ENCODE data around the gene SMNDC1.
"Not testable (repeated sequence)": the region's sequence is repeated elsewhere in the genome, so short reads cannot be mapped to it uniquely, and the experiment has no call there.

Gene SMNDC1

DNA sequence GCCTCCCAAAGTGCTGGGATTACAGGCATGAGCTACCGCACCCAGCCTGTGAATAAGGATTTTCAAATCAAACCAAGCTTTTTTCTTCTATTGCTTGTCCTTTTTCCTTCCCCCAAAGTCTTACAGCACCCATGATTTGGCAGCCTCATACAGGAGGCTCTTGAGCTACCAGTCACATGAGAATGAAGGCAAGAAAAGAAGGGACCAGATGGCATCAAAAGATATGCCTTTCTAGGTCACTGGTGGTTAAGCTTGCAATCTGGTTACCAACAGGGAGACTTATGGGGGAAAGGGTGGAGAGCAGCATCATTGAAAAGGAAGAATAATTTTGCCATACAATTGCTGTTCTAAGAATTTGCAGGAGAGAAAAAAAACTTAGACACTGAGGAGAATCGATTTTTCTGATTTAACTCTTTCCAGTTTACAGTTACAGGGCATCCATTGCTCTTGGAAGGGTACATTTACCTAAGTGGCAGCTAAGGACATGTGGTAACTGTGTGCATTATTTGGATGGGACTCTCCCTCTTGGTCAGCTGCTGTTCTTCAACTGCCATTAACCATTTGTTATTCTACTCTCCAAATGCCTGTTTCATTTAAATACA, 29.5 kb downstream of the SMNDC1 start:
- peak overlapping the region; percentile 66 to 74 for H3K27ac ChIP-seq

GRCh38 chr10:110274647-110275046, 30.1 kb downstream of the SMNDC1 start:
- DNase-seq, result no peak
- H3K27me3 ChIP-seq, result no peaks in the 10 kb centered on the region
- H3K4me3 ChIP-seq, result no peak overlapping the region
- H3K36me3 ChIP-seq, result peaks cover 0 to under 1% (median under 1%) of the 10 kb centered on the region in 3 donors
- H3K9me3 ChIP-seq, result no peaks in the 10 kb centered on the region
- H3K27ac ChIP-seq, result peak overlapping the region; percentile 66 to 74
- peaks cover 0 to 100% (median 60%) of the 10 kb centered on the region in 4 donors for H3K4me1 ChIP-seq
- intact Hi-C loops (cut with DNase I; ENCODE audit: low total_unique reads), result loop anchor here (5.0 kb wide), 2 partner anchors 67 to 137 kb away; partner anchors contain the start of gene MXI1
- TF ChIP-seq, protein P1, sequence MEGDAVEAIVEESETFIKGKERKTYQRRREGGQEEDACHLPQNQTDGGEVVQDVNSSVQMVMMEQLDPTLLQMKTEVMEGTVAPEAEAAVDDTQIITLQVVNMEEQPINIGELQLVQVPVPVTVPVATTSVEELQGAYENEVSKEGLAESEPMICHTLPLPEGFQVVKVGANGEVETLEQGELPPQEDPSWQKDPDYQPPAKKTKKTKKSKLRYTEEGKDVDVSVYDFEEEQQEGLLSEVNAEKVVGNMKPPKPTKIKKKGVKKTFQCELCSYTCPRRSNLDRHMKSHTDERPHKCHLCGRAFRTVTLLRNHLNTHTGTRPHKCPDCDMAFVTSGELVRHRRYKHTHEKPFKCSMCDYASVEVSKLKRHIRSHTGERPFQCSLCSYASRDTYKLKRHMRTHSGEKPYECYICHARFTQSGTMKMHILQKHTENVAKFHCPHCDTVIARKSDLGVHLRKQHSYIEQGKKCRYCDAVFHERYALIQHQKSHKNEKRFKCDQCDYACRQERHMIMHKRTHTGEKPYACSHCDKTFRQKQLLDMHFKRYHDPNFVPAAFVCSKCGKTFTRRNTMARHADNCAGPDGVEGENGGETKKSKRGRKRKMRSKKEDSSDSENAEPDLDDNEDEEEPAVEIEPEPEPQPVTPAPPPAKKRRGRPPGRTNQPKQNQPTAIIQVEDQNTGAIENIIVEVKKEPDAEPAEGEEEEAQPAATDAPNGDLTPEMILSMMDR (IDR thresholded peaks at IDR 0.05), result no peak

More for the DNA sequence above, 29.5 kb downstream of the SMNDC1 start:
- intact Hi-C loops (cut with DNase I; ENCODE audit: low total_unique reads), result loop anchor here (5.0 kb wide), 2 partner anchors 68 to 138 kb away; partner anchors contain the start of gene MXI1
- no peak for DNase-seq
- TF ChIP-seq, protein P1 (IDR thresholded peaks at IDR 0.05), result no peak
- peaks cover 0 to 6% (median 6%) of the 10 kb centered on the region in 3 donors for H3K36me3 ChIP-seq
- no peak overlapping the region for H3K4me3 ChIP-seq
- H3K4me1 ChIP-seq, result peaks cover 0 to 98% (median 62%) of the 10 kb centered on the region in 4 donors
- H3K27me3 ChIP-seq, result no peaks in the 10 kb centered on the region
- H3K9me3 ChIP-seq, result no peaks in the 10 kb centered on the region

DNA sequence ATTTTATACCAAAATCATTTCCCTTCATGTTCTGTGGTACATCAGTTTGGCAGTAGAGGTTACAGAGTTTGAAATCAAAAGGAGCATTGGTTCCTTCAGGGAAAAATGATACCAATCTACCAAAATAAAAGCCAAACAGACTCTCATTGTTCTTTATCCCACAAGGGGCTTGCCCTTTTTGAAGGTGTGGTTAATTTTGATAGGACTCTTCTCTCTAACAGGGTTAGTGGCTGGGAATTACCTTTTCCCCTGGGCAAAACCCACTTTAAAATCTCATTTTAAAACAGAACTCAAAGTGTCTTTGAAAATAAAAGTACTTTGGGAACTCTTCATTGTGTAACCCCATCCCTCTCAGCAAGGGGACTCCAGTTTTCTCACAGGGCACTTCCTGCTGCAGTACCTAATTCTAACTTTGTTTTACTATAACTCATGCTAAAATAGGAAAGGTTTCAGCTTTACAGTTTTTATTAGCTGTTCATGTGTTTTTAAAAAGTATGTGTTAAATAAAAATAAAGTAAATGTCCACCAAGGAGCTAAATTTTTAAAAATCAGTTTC, 30.6 kb downstream of the SMNDC1 start:
- peaks cover 0 to 100% (median 58%) of the 10 kb centered on the region in 4 donors for H3K4me1 ChIP-seq
- TF ChIP-seq, protein P1 (IDR thresholded peaks at IDR 0.05), result peak in 1 of 2 experiments; percentile 25
- intact Hi-C loops (cut with DNase I; ENCODE audit: low total_unique reads), result no loop called here
- H3K36me3 ChIP-seq, result no peaks in the 10 kb centered on the region
- peak overlapping the region; percentile 66 to 74 for H3K27ac ChIP-seq
- no peak overlapping the region for H3K4me3 ChIP-seq
- no peaks in the 10 kb centered on the region for H3K9me3 ChIP-seq
- no peaks in the 10 kb centered on the region for H3K27me3 ChIP-seq
- DNase-seq, result no peak

GRCh38 chr10:110273474-110273873, 31.2 kb downstream of the SMNDC1 start:
- H3K27ac ChIP-seq, result peak overlapping the region; percentile 66 to 74
- H3K27me3 ChIP-seq, result no peaks in the 10 kb centered on the region
- H3K4me1 ChIP-seq, result peaks cover 0 to 100% (median 60%) of the 10 kb centered on the region in 4 donors
- TF ChIP-seq, protein P1 (IDR thresholded peaks at IDR 0.05), result no peak
- no peaks in the 10 kb centered on the region for H3K9me3 ChIP-seq
- no peak overlapping the region for H3K4me3 ChIP-seq
- no peaks in the 10 kb centered on the region for H3K36me3 ChIP-seq
- intact Hi-C loops (cut with DNase I; ENCODE audit: low total_unique reads), result no loop called here
- DNase-seq, result peak; percentile 88 to 90

DNA sequence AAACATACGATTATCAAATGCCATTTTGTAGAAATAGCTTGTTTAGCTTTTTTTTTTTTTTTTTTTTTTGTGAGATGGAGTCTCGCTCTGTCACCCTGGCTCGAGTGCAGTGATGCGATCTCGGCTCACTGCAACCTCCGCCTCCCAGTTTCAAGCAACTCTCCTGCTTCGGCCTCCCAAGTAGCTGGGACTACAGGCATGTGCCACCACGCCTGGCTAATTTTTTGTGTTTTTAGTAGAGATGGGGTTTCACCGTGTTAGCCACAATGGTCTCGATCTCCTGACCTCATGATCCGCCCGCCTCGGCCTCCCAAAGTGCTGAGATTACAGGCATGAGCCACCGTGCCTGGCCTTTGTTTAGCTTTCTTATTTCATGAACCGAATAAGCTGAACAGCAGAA, 31.7 kb downstream of the SMNDC1 start:
- H3K4me3 ChIP-seq; DNase-seq; H3K27me3 ChIP-seq; H3K9me3 ChIP-seq; intact Hi-C loops (cut with DNase I; ENCODE audit: low total_unique reads); H3K36me3 ChIP-seq: not testable (repeated sequence)
- H3K27ac ChIP-seq, result peak overlapping the region; percentile 66 to 74
- peaks cover 0 to 100% (median 63%) of the 10 kb centered on the region in 4 donors for H3K4me1 ChIP-seq
